GM18499 (cell line): ENCODE results near the gene SNCG.
"Not testable (repeated sequence)": the region's sequence is repeated elsewhere in the genome, so short reads cannot be mapped to it uniquely, and the experiment has no call there.

ENCODE experiments used
- ATAC-seq: cut with Tn5 transposase; IDR thresholded peaks from one replicate; pipeline ENCODE4 v1.9.1; 2021; ENCODE audit warnings: moderate number of reproducible peaks; ENCODE audit not compliant: insufficient read depth, unreplicated experiment

Gene SNCG

DNA sequence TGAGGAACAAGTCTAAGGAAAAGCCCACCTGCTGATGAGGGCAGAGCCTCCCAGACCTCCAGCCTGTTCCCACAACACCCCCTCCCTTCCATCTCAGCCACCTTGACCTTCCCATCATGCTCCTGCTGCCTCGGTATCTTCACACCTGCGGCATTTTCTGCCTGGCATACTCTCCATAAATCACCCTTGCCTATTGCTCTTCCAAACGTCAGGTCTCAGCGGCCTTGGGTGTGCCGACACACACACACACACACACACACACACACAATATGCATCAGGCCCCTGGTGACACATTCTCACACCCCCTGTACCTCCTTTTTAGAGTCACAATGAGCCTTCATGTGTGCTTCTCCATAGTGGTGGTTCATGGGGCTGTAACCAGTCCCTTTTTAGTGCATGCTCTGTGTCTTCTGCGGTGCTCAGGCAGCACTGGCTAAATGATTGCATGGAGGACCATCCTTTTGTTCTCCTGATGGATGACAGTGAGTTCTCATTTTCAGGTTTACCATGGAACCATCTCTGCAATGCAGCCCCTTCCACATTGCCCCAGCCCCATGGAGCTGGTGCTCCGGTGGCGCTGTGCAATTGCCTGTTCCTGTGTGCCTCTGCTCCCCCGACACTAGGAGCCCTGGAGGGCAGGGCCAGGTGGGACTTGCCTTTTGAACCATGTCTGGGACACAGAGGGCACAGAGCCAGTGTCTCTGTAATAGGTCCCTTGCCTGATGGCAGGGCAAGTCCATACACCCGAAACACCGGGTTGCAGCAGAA lies 14.4 kb downstream of the SNCG start:
- ATAC-seq = no peak

- no peak for ATAC-seq
Measured at GRCh38 chr10:86974484-86974883, 16.1 kb downstream of the SNCG start.

GRCh38 chr10:86976362-86977056 lies 18.1 kb downstream of the SNCG start:
- no peak for ATAC-seq

DNA sequence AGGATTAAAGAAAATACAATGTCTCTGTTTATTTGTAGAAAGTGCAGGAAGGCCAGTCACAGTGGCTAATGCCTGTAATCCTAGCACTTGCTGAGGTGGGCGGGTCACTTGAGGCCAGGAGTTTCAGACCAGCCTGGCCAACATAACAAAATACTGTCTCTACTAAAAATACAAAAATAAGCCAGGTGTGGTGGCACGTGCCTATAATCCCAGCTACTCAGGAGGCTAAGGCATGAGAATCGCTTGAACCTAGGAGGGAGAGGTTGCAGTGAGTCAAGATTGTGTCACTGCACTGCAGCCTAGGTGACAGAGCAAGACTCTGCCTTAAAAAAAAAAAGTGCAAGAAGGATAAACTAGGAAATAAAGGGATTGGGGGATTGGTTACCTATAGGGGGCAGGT lies 20.1 kb downstream of the SNCG start:
- ATAC-seq = not testable (repeated sequence)

- no peak for ATAC-seq
Measured at GRCh38 chr10:86979296-86979818, 21.0 kb downstream of the SNCG start.

GRCh38 chr10:86979977-86980448 lies 21.6 kb downstream of the SNCG start:
- no peak for ATAC-seq

DNA sequence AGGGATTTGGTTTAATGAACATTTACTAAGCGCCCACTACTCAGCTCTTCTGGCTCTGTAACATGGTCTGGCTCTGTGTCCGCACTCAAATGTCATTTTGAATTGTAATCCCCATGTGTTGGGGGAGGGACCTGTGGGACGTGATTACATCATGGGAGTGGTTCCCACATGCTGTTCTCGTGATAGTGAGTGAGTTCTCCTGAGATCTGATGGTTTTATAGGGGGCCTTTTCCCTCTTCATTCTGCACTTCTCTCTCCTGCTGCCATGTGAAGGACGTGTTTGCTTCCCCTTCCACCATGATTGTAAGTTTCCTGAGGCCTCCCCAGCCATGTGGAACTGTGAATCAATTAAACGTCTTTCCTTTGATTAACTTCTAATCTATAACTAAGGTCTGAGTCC lies 22.6 kb downstream of the SNCG start:
- not testable (repeated sequence) for ATAC-seq

DNA sequence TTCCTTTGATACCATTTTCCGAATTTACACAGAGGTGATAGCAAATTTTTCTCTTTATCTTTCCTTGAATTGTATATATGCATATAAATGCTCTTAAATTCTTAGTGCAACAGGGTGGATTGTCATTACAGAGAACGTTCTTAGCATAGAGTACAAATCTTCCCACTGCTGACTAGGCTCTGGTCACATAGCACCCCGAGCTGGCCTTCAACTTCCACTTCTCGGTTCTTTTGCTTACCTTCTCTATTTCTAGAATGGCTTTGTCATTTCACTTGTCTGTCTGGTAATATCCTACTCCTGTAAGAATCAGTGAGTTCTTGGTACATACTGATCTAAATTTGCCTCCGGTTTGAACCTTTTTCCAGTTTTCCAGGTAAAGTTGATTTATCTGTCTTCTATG lies 23.3 kb downstream of the SNCG start:
- no peak for ATAC-seq

GRCh38 chr10:86984498-86984897 lies 26.1 kb downstream of the SNCG start:
- ATAC-seq = not testable (repeated sequence)

- ATAC-seq = no peak
Measured at GRCh38 chr10:86988520-86988919, 30.1 kb downstream of the SNCG start.

- not testable (repeated sequence) for ATAC-seq
Measured at GRCh38 chr10:86991362-86991761, 33.0 kb downstream of the SNCG start.

- ATAC-seq = no peak
Measured at GRCh38 chr10:86992456-86992855, 34.1 kb downstream of the SNCG start.

GRCh38 chr10:86992929-86993328 lies 34.5 kb downstream of the SNCG start:
- ATAC-seq = no peak

DNA sequence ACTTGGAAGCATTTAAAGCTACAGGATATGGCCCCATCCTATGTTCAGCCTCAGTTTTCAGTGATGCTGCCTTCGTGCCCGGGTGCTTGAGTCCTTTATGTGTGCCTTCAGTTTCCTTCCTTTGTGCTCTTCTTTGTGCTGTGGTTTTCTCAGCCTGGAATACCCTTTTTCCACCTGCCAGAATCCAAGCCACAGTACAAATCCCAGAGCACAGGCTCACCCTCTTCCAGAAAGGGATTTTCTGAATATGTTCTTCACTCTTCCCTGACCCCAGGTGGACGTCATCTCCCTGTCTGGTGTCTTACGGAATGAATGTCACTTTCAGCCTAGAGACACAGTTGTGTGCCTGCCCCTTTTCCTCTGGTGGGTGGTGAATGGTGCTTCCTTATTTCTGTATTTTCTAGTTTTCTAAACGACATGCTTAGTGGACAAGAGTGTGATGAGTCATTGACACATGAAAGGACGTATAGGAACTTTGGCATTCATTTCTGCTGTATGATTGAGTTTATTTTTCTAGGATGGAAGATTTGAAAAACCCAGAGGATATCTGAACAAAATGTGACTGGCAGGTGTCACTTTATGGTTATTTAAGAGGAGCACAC lies 41.5 kb downstream of the SNCG start:
- ATAC-seq = not testable (repeated sequence)

GRCh38 chr10:87000491-87000890 lies 42.1 kb downstream of the SNCG start:
- ATAC-seq = no peak

GRCh38 chr10:87007124-87007523 lies 48.7 kb downstream of the SNCG start:
- ATAC-seq = not testable (repeated sequence)

GRCh38 chr10:87007674-87008073 lies 49.3 kb downstream of the SNCG start:
- ATAC-seq = not testable (repeated sequence)

- not testable (repeated sequence) for ATAC-seq
Measured at GRCh38 chr10:87008303-87008702, 49.9 kb downstream of the SNCG start.

GRCh38 chr10:87009134-87009696 lies 50.8 kb downstream of the SNCG start:
- ATAC-seq = not testable (repeated sequence)
